T47D (cell line): Measurements from ENCODE around the gene B4GALNT1.

ENCODE experiments used
- DNase-seq, 2 experiments: peaks; one replicate each; pipeline versions ENCODE4 v3.0.0 to v3.0.0-alpha.2; 2011 to 2012; ENCODE audit warnings: low read depth in 1 of 2, low spot score in 1 of 2
- JUND ChIP-seq: IDR thresholded peaks from 2 replicates; pipeline ENCODE4 v1.6.1; 2012; ENCODE audit warnings: low read depth
- in situ Hi-C: cut with HindIII; loops from 2 replicates; pipeline ENCODE4 v1.10.0; 2016; ENCODE audit warnings: low sequenced_read_pairs, low pct_unique_long_range_greater_than_20kb

Gene B4GALNT1

DNA sequence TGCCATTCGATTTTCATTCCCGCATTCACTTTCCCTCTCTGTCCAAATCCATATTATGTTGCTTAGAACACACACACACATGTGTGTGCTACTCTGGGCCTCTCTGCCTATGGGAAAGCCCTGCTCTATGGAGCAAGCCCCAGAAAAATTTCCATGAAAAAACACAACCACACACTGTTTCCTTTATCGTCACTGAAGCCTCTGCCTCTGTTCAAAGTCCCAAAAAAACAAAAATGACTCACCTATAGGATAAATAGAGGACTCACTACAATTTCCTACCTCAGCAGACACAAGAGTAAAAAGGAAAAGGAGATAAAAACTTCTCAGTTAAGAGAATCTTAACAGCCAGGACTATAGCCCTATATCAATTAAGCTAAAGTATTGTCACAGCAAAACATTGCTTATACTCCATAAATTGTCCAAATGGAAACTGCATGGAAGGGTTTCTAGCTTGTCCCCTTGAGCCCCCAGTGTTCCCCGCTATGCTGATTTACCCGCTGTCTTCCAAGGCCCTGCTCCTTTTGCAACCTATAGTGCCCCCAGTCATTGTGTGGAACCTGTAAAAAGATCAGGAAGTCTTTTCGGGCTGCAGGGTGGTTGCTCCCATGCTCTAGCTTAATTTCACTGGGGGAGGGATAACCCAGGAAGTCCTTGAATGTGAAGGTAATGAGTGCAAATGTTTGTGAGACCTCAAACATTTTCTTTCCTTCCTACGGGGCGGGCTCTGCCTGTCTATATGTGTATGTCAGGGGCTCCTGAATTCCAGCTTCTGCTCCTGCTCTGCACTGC lies 53.1 kb downstream of the B4GALNT1 start:
- DNase-seq: no peak
- no peak for TF ChIP-seq JUND
- in situ Hi-C loops: no loop called here

- in situ Hi-C loops: no loop called here
- TF ChIP-seq JUND: no peak
- DNase-seq: no peak
Observed at GRCh38 chr12:57579011-57579410, 54.0 kb downstream of the B4GALNT1 start.

GRCh38 chr12:57577981-57578758 lies 54.8 kb downstream of the B4GALNT1 start:
- TF ChIP-seq JUND: no peak
- in situ Hi-C loops: no loop called here
- DNase-seq: no peak

- in situ Hi-C loops: no loop called here
- DNase-seq: no peak
- no peak for TF ChIP-seq JUND
Observed at GRCh38 chr12:57576613-57577160, 56.3 kb downstream of the B4GALNT1 start.
